Astrocyte (in vitro differentiated cells and primary cell): ENCODE measurements around the gene ST8SIA6.

Source experiments
- CTCF ChIP-seq: IDR thresholded peaks from 2 replicates; pipeline ENCODE4 v1.5.1; 2011; ENCODE audit warnings: low read depth, mild to moderate bottlenecking, inconsistent platforms, low read length, moderate library complexity; ENCODE audit not compliant: insufficient read depth
- EZH2 ChIP-seq: IDR thresholded peaks from 2 replicates; pipeline ENCODE4 v1.6.1; 2012; ENCODE audit warnings: mild to moderate bottlenecking, low read length, inconsistent platforms; ENCODE audit not compliant: insufficient read depth

GRCh38 chr10:17410907-17411306, 43.5 kb downstream of the ST8SIA6 start:
- TF ChIP-seq CTCF = no peak
- TF ChIP-seq EZH2 = no peak
